K562 (cell line): Measurements from ENCODE around the gene ALG12. TPM values are rescaled to one million over a fixed set of nuclear protein-coding genes. Genes with fewer than 3 reads are reported as not detected.

ENCODE experiments used
- ATAC-seq: fragments of 200-7000 bp; cut with Tn5 transposase; 3 replicates; pipeline ENCODE4 v1.9.1; 2020; ENCODE audit warnings: moderate library complexity
- BruUV-seq: library from RNA; stranded (reverse); fragments of 400-500 nt; replicated peaks from 2 replicates; lab custom pipeline; 2021; lab: Mats Ljungman, UMichigan
- CTCF ChIA-PET: fragments of 300-600 bp; formaldehyde crosslinking; extraction: SDS; loops from one replicate; lab custom pipeline; 2021; ENCODE audit warnings: low intra/inter-chr PET ratio; lab: Yijun Ruan, JAX
- POLR2A ChIA-PET: fragments of 300-600, 350-650 bp; sonication (Branson Sonifier 250); formaldehyde crosslinking; extraction: SDS; loops from one replicate; lab custom pipeline; 2021; ENCODE audit warnings: antibody characterized with exemption, inconsistent platforms; lab: Yijun Ruan, JAX
- DNase-seq, 4 experiments: peaks; one replicate each; pipeline versions ENCODE4 v3.0.0 to v3.0.0-alpha.2; 2011 to 2018; ENCODE audit warnings: low spot score in 3 of 4, mixed read lengths in 3 of 4; ENCODE audit errors: extremely low read depth in 1 of 4
- FAIRE-seq: peaks from 2 replicates; lab custom pipeline; 2011; peaks lifted over from hg19 to GRCh38; lab: Jason Lieb, UNC
- H2AFZ ChIP-seq: 2 replicates; pipeline ENCODE4 v1.6.0; 2011; ENCODE audit warnings: low read depth, low read length, control low read depth, inconsistent platforms
- H3K27ac ChIP-seq: fragments of 200-600 bp; 3 replicates; pipeline ENCODE4 v1.8.0; 2011; ENCODE audit warnings: low read depth, mild to moderate bottlenecking, control low read depth, inconsistent platforms, low read length, moderate library complexity, mixed read lengths; ENCODE audit errors: extremely low read depth
- H3K27me3 ChIP-seq, 2 experiments: fragments of 300-600 bp in 1 of 2; 2 replicates in 1 of 2; 3 replicates in 1 of 2; pipeline versions ENCODE4 v1.6.0 to v1.8.0; 2011; ENCODE audit warnings: inconsistent platforms in 2 of 2, low read length in 2 of 2, mild to moderate bottlenecking in 1 of 2, mixed read lengths in 1 of 2, moderate library complexity in 1 of 2; ENCODE audit not compliant: control insufficient read depth in 2 of 2, insufficient read depth in 2 of 2
- H3K36me3 ChIP-seq: fragments of 300-600 bp; 3 replicates; pipeline ENCODE4 v1.8.0; 2011; ENCODE audit warnings: mild to moderate bottlenecking, low read length, inconsistent platforms; ENCODE audit not compliant: control insufficient read depth, insufficient read depth
- H3K4me1 ChIP-seq, 2 experiments: fragments of 200-600 bp in 1 of 2; replicated peaks in 1 of 2; 2 replicates in 1 of 2; 3 replicates in 1 of 2; pipeline versions ENCODE4 v1.5.1 to v1.8.0; 2011; ENCODE audit warnings: inconsistent platforms in 2 of 2, low read length in 2 of 2, mild to moderate bottlenecking in 1 of 2, mixed read lengths in 1 of 2, moderate library complexity in 1 of 2; ENCODE audit not compliant: control insufficient read depth in 2 of 2, insufficient read depth in 2 of 2
- H3K4me2 ChIP-seq: 2 replicates; pipeline ENCODE4 v1.6.1; 2011; ENCODE audit warnings: low read length, control low read depth, inconsistent platforms, mixed read lengths; ENCODE audit not compliant: insufficient read depth
- H3K4me3 ChIP-seq: fragments of 200-600 bp; sonication (generic), shearing (Covaris generic); 2 replicates; pipeline ENCODE4 v1.5.1; 2016; ENCODE audit warnings: control low read depth, inconsistent platforms
- H3K79me2 ChIP-seq: fragments of 200-600 bp; 3 replicates; pipeline ENCODE4 v1.8.0; 2011; ENCODE audit warnings: low read length, inconsistent platforms; ENCODE audit not compliant: control insufficient read depth, insufficient read depth
- H3K9ac ChIP-seq, 2 experiments: 2 replicates each; pipeline versions ENCODE4 v1.6.0 to v1.6.1; 2011; ENCODE audit warnings: low read depth in 2 of 2, low read length in 2 of 2, control low read depth in 1 of 2, inconsistent platforms in 1 of 2, mild to moderate bottlenecking in 1 of 2, mixed read lengths in 1 of 2; ENCODE audit not compliant: insufficient read depth in 1 of 2
- H3K9me1 ChIP-seq: one replicate; pipeline ENCODE4 v1.6.0; 2011; ENCODE audit warnings: inconsistent platforms, mild to moderate bottlenecking, low read length, moderate library complexity; ENCODE audit not compliant: control insufficient read depth, insufficient read depth
- H3K9me3 ChIP-seq: replicated peaks from 2 replicates; pipeline ENCODE4 v1.5.1; 2011; ENCODE audit warnings: low read depth, low read length, inconsistent platforms; ENCODE audit not compliant: control insufficient read depth, insufficient read depth
- H4K20me1 ChIP-seq: replicated peaks from 2 replicates; pipeline ENCODE4 v1.6.1; 2011; ENCODE audit warnings: low read length, inconsistent platforms, mixed read lengths; ENCODE audit not compliant: control insufficient read depth, insufficient read depth
- CBX1 ChIP-seq: sonication (generic); IDR thresholded peaks from 2 replicates; pipeline ENCODE4 v1.6.1; 2016; ENCODE audit warnings: antibody characterized with exemption, low read depth, mild to moderate bottlenecking
- CHD4 ChIP-seq: fragments of 200-600 bp; sonication (generic); IDR thresholded peaks from 3 replicates; pipeline ENCODE4 v1.6.1; 2012; ENCODE audit warnings: low read depth, mild to moderate bottlenecking, mixed read lengths, low read length, inconsistent platforms; ENCODE audit not compliant: insufficient read depth, insufficient replicate concordance, poor library complexity, severe bottlenecking
- RBFOX2 ChIP-seq: fragments of 200-400 bp; formaldehyde crosslinking; IDR thresholded peaks from 2 replicates; pipeline ENCODE4 v1.6.1; 2017; ENCODE audit warnings: low read depth, mild to moderate bottlenecking, low read length, moderate library complexity
- SUPT5H ChIP-seq: fragments of 450-650 bp; IDR thresholded peaks from 2 replicates; pipeline ENCODE4 v1.6.1; 2016
- WGBS: fragments of 100-300 bp; shearing (Covaris generic); methylation state at CpG from one replicate; pipeline ENCODE4 v1.1.6; 2016; ENCODE audit warnings: low coverage, mixed read lengths; ENCODE audit not compliant: insufficient coverage; ENCODE audit errors: missing lambda C conversion rate; 5-methylcytosine and 5-hydroxymethylcytosine counted together
- in situ Hi-C: fragments of 300-500 bp; cut with MboI; formaldehyde crosslinking; loops from 4 replicates; pipeline ENCODE4 v1.15.0; 2018; ENCODE audit warnings: inconsistent platforms, mixed read lengths
- intact Hi-C: fragments of 100-400 bp; cut with micrococcal nuclease; formaldehyde crosslinking; loops from 2 replicates; pipeline ENCODE4 v1.14.2; 2022
- polyA plus RNA-seq, 8 experiments: library from polyadenylated mRNA; depleted of rRNA in 4 of 8; stranded (reverse) in 5 of 8; unstranded in 3 of 8; fragments of >200 nt; fragmentation: Nextera tagmentation in 2 of 8; fragmentation: Illumina TruSeq in 1 of 8; extraction: Ambion mirVana in 2 of 8; extraction: Trizol in 1 of 8; gene quantifications; 2 replicates each; pipeline versions ENCODE4 v1.2.1 to v1.2.3, GENCODE V29; 2011 to 2014; ENCODE audit warnings: inconsistent platforms in 1 of 8, missing spikeins in 1 of 8
- total RNA-seq, 7 experiments: library from RNA; depleted of rRNA in 6 of 7; stranded (reverse); fragments of >200 nt in 6 of 7; fragmentation: Illumina TruSeq in 2 of 7; extraction: Trizol in 2 of 7; gene quantifications; 2 replicates each; pipeline versions ENCODE4 v1.2.1 to v1.2.3, GENCODE V29; 2011 to 2021; ENCODE audit warnings: low replicate concordance in 1 of 7

The ALG12 gene
- total and polyA plus RNA-seq, 9 of the 15 experiments (the other 6 are each of a cell fraction or from before 2014, with no cell fraction given), result 0.20 to 8.5 (median 3.4) TPM

DNA sequence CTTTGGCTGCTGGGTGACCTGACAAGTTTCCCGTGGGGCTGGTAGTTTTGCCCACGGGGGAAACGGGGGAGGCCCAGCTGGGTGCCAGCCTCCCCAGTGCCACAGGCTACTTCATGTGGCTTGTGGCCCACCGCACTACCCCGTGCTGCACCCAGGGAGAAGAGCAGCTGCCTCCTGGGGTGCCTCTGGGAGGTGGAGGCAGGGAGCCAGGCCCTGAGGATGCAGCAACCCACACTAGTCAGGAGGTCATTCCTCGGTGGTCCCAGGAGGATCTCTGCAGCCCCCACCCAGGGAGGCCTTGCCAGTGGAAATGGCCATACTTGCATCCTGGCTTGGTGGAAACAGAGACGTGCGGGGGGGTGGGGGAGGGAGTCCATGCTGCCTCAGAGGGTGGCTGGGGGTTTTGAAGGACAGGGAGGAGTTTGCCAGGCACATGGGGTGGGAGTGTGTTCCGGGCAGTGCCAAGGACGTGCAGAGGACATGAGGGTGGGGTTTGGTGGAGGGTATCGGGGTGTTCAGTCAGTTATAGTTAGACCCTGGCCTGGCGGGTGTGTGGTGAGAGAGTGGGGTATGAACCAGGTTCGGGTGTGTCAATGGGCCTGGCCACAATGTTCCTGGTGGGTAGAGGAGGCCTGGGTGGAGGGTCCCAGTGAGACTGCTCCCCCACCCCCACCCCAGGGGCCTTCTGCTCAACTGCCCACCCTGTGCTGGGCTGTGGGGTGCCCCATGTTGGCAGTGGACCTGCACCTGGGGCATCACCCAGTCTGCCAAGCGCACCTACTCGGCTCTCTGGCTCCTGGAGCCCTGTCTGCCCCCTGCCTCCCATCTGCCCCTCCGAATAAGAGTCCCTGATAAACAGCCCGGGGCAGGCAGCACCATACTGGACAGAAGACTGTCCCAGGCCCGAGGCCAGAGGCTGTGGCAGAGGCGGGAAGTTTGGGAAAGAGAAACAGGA is 46.2 kb upstream of the ALG12 start:
- DNase-seq, result no peak
- BruUV-seq, result TSS peak; percentile 50
- ChIA-PET POLR2A (interaction anchor here (0.6 kb wide), 1 partner anchor 532 kb away, joined by 3 read pairs; no protein-coding TSS in a partner anchor), CTCF (no interaction called here)
- Histone ChIP-seq H3K9ac (peak overlapping the region in 1 of 2 experiments; percentile 68; a peak in 2 of 4 replicates), H2AFZ (no peak overlapping the region), H3K4me2 (no peak overlapping the region), H4K20me1 (peaks cover 15% of the 10 kb centered on the region), H3K9me1 (no peaks in the 10 kb centered on the region), H3K27me3 (no peaks in the 10 kb centered on the region), H3K9me3 (no peaks in the 10 kb centered on the region), H3K36me3 (peaks cover 34% of the 10 kb centered on the region; the same call in 1 of the 3 replicates), H3K4me1 (peaks cover 24 to 89% of the 10 kb centered on the region in 2 experiments), H3K79me2 (peaks cover 42% of the 10 kb centered on the region), H3K27ac (no peak overlapping the region), H3K4me3 (no peak overlapping the region)
- TF ChIP-seq CHD4 (no peak), SUPT5H (peak; percentile 17; the same call in 1 of the 2 replicates), RBFOX2 (peak; percentile 62), CBX1 (0 out of 2 replicates have a peak, but pooled peaks have one; percentile 12)
- no peak for ATAC-seq
- no peak for FAIRE-seq
- 87% methylated on average over 10 of the region's 19 CpGs for WGBS
- in situ Hi-C loops, result no loop called here
- intact Hi-C loops, result no loop called here
